K562 (cell line): ENCODE results near the gene SFXN3. TPM values are rescaled to one million over a fixed set of nuclear protein-coding genes. Genes with fewer than 3 reads are reported as not detected.
A peak's percentile ranks its signal among the peaks of the same experiment; 100 is the strongest.

ENCODE experiments used
- BHLHE40 ChIP-seq: IDR thresholded peaks from 2 replicates; pipeline ENCODE4 v1.6.1; 2011; ENCODE audit warnings: low read length, improper control_type of control experiment
- CREB5 ChIP-seq: fragments of 250-450 bp; sonication (Bioruptor Pico); IDR thresholded peaks from 2 replicates; pipeline ENCODE4 v1.5.0; 2020; ENCODE audit warnings: mild to moderate bottlenecking
- E4F1 ChIP-seq: fragments of 250-450 bp; sonication (Bioruptor Pico); IDR thresholded peaks from 2 replicates; pipeline ENCODE4 v1.5.0; 2021; ENCODE audit warnings: mild to moderate bottlenecking, borderline replicate concordance
- GABPA ChIP-seq: fragments of 200-800 bp; sonication (Bioruptor generic); conservative IDR thresholded peaks from 2 replicates; pipeline ENCODE4 v1.6.1; 2016; ENCODE audit warnings: low read depth, missing genetic modification characterization, missing compliant biosample characterization
- HMBOX1 ChIP-seq: sonication (generic); IDR thresholded peaks from 2 replicates; pipeline ENCODE4 v1.6.1; 2016
- HMGN3 ChIP-seq: IDR thresholded peaks from 2 replicates; pipeline ENCODE4 v1.6.1; 2011; ENCODE audit warnings: borderline replicate concordance, low read depth, mild to moderate bottlenecking, mixed read lengths, low read length; ENCODE audit not compliant: insufficient read length; ENCODE audit errors: extremely low read depth
- KDM1A ChIP-seq, 2 experiments: fragments of 450-650 bp; IDR thresholded peaks; 2 replicates each; pipeline ENCODE4 v1.6.1; 2016; ENCODE audit warnings: mild to moderate bottlenecking in 2 of 2
- MLX ChIP-seq, 2 experiments: fragments of 450-650 bp in 1 of 2; sonication (generic) in 1 of 2; formaldehyde crosslinking; conservative IDR thresholded peaks; 2 replicates each; pipeline versions ENCODE4 v1.4.0 to v1.8.1; 2020 to 2022; ENCODE audit warnings: mild to moderate bottlenecking in 1 of 2, missing genetic modification reagents in 1 of 2
- NCOR1 ChIP-seq: fragments of 450-650 bp; IDR thresholded peaks from 2 replicates; pipeline ENCODE4 v1.6.1; 2016; ENCODE audit warnings: mild to moderate bottlenecking, moderate library complexity
- NR1H2 ChIP-seq: sonication (generic); formaldehyde crosslinking; IDR thresholded peaks from 2 replicates; pipeline ENCODE4 v1.4.0; 2020; ENCODE audit warnings: mild to moderate bottlenecking, missing genetic modification reagents
- PCBP2 ChIP-seq: fragments of 200-400 bp; formaldehyde crosslinking; IDR thresholded peaks from 2 replicates; pipeline ENCODE4 v1.6.1; 2018; ENCODE audit warnings: low read length, low read depth, mild to moderate bottlenecking, moderate library complexity; ENCODE audit not compliant: poor library complexity, severe bottlenecking
- PHF21A ChIP-seq: fragments of 450-650 bp; IDR thresholded peaks from 2 replicates; pipeline ENCODE4 v1.6.1; 2017; ENCODE audit warnings: low read depth, borderline replicate concordance
- RB1 ChIP-seq: fragments of 450-650 bp; IDR thresholded peaks from 2 replicates; pipeline ENCODE4 v1.6.1; 2017; ENCODE audit warnings: low read depth, mild to moderate bottlenecking
- SMAD3 ChIP-seq: fragments of 450-650 bp; formaldehyde crosslinking; conservative IDR thresholded peaks from 2 replicates; pipeline ENCODE4 v1.4.0; 2020; ENCODE audit warnings: mild to moderate bottlenecking
- SRSF7 ChIP-seq: fragments of 200-400 bp; formaldehyde crosslinking; optimal IDR thresholded peaks from 2 replicates; pipeline ENCODE3; 2017; ENCODE audit warnings: mild to moderate bottlenecking, low read depth, low read length
- XRCC4 ChIP-seq: IDR thresholded peaks from one replicate; pipeline ENCODE4 v1.6.1; 2011; ENCODE audit not compliant: insufficient read depth, insufficient read length; ENCODE audit errors: extremely low read depth
- XRCC5 ChIP-seq: fragments of 200-400 bp; formaldehyde crosslinking; IDR thresholded peaks from 2 replicates; pipeline ENCODE4 v1.6.1; 2017; ENCODE audit warnings: low read depth, mild to moderate bottlenecking, low read length
- ZBTB7A ChIP-seq: IDR thresholded peaks from 2 replicates; pipeline ENCODE4 v1.6.1; 2011; ENCODE audit warnings: low read depth, mild to moderate bottlenecking, low read length, moderate library complexity, borderline replicate concordance; ENCODE audit not compliant: control insufficient read depth
- ZFPM2 ChIP-seq: fragments of 250-450 bp; sonication (Bioruptor Pico); IDR thresholded peaks from 2 replicates; pipeline ENCODE4 v1.5.1; 2022; ENCODE audit warnings: mild to moderate bottlenecking
- ZNF165 ChIP-seq: fragments of 250-450 bp; sonication (Bioruptor Pico); IDR thresholded peaks from 2 replicates; pipeline ENCODE4 v1.4.0; 2020; ENCODE audit warnings: borderline replicate concordance
- ZNF75A ChIP-seq: fragments of 450-650 bp; formaldehyde crosslinking; IDR thresholded peaks from 2 replicates; pipeline ENCODE4 v1.4.0; 2020; ENCODE audit warnings: mild to moderate bottlenecking
- ZNF77 ChIP-seq: fragments of 250-450 bp; sonication (Bioruptor Pico); IDR thresholded peaks from 2 replicates; pipeline ENCODE4 v1.5.0; 2020
- polyA plus RNA-seq, 8 experiments: library from polyadenylated mRNA; depleted of rRNA in 4 of 8; stranded (reverse) in 5 of 8; unstranded in 3 of 8; fragments of >200 nt; fragmentation: Nextera tagmentation in 2 of 8; fragmentation: Illumina TruSeq in 1 of 8; extraction: Ambion mirVana in 2 of 8; extraction: Trizol in 1 of 8; gene quantifications; 2 replicates each; pipeline versions ENCODE4 v1.2.1 to v1.2.3, GENCODE V29; 2011 to 2014; ENCODE audit warnings: inconsistent platforms in 1 of 8, missing spikeins in 1 of 8
- total RNA-seq, 7 experiments: library from RNA; depleted of rRNA in 6 of 7; stranded (reverse); fragments of >200 nt in 6 of 7; fragmentation: Illumina TruSeq in 2 of 7; extraction: Trizol in 2 of 7; gene quantifications; 2 replicates each; pipeline versions ENCODE4 v1.2.1 to v1.2.3, GENCODE V29; 2011 to 2021; ENCODE audit warnings: low replicate concordance in 1 of 7

The SFXN3 gene
- total and polyA plus RNA-seq, 9 of the 15 experiments (the other 6 are each of a cell fraction or from before 2014, with no cell fraction given) = 0.24 to 4.6 (median 0.86) TPM

- TF ChIP-seq PCBP2 (no peak), NCOR1 (no peak), E4F1 (CRISPR knock-in tag) (no peak), MLX (CRISPR knock-in tag; conservative IDR thresholded peaks at IDR 0.05) (no peak), SMAD3 (no peak), XRCC5 (peak; percentile 20; the same call in 1 of the 2 replicates), XRCC4 (no peak), ZBTB7A (0 out of 2 replicates have a peak, but pooled peaks have one; percentile 26), ZNF77 (no peak), KDM1A (IDR thresholded peaks at IDR 0.05) (peak; percentile 31 to 57; a peak in 1 of 4 replicates), HMBOX1 (peak; percentile 39; the same call in 1 of the 2 replicates), BHLHE40 (peak; percentile 67), ZNF75A (CRISPR knock-in tag) (no peak), SRSF7 (no peak), ZNF165 (CRISPR knock-in tag) (no peak), ZFPM2 (CRISPR knock-in tag) (no peak), RB1 (peak; percentile 51; the same call in 1 of the 2 replicates), GABPA (no peak), CREB5 (CRISPR knock-in tag) (no peak), HMGN3 (no peak), NR1H2 (CRISPR knock-in tag) (no peak), PHF21A (peak; percentile 59; the same call in 1 of the 2 replicates)
Measured at GRCh38 chr10:101011517-101012423, 19.3 kb upstream of the SFXN3 start (continued).
